Stimulated activated CD4-positive, alpha-beta T cell treated with anti-CD3 and anti-CD28 coated beads, Interleukin-4, amount 100 ng/mL, for 1 hour (primary cell): Measurements from ENCODE around the gene FABP6.
"Not testable (repeated sequence)": the region's sequence is repeated elsewhere in the genome, so short reads cannot be mapped to it uniquely, and the experiment has no call there.

ENCODE experiments used
- DNase-seq: peaks from one replicate; pipeline ENCODE4 v3.0.0-alpha.2; 2020

Gene FABP6, protein sequence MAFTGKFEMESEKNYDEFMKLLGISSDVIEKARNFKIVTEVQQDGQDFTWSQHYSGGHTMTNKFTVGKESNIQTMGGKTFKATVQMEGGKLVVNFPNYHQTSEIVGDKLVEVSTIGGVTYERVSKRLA

DNA sequence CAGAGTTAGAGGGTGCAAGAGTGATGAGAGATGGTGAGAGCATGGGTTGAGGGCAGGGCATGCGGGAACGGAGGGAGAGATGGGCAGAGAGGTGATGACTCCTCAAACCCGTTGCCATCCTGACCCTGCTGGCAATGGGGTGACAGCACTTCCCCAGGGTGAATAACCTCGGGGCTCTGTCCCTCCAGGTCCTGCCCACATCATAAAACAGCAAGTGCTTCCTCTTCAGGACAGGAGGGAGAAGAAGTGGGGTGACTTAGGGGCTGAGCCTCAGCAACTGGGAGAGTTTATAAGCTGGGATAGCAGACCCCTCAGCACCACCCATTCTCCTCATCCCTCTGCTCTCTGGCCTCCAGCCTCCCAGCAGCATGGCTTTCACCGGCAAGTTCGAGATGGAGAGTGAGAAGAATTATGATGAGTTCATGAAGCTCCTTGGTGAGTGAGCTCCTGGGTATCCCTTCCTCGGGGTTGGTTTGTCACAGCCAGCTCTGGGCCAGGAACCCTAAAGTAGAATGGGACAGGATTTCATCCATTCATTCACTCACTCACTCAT, at the start of gene FABP6:
Gene FABP6, plus strand, starts transcription at position 317 of the 553 bp plus-strand sequence. Its CDS starts 52 bp downstream, at position 369.
- no peak for DNase-seq

DNA sequence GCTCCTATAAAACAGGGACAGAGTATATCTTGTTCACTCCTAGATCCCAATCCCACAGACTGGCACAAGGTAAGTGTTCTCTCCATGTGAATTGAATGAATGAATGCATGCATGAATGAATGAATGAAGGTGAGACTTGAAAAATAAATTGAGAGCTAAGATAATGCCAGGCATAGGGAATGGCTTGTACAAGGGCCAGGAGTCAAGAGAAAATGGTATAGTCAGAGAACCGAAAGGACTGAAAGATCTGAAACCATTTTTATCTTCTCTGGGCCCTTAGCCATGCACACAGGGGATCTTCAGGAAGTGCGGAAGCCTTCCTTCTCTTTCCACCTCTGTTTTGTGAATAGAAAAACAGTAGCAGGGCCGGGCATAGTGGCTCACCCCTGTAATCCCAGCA, 48.4 kb upstream of the FABP6 start:
- no peak for DNase-seq

DNA sequence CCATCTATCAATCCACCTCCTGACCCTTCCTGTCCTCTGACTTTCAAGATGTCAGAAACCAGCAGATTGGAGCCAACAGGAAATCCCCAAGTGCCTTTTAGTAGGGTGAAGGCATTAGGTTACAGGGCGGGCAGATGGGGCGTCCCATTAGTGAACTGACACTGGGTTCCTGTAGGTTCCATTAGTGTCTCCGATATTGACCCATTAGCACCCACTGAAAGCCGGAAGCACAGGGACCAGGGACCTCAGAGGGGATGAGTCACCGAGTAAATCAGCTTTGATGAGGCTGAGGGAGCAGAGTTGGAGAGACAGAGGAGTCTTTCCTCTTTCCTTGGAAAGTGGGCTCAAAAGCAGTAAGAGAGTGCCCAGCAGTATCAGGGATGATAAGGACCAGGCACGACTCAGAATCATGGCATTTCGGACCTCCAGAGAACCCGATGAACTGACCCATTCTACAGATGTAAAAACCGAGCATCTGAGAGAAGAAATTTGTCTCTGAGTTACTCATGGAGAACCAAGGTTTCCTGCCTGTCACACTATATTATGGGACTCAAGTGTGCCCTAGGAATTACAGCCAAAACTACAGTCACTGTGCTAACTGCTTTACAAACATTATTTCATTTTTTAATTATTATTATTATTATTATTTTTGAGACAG, 47.2 kb upstream of the FABP6 start:
- no peak for DNase-seq

DNA sequence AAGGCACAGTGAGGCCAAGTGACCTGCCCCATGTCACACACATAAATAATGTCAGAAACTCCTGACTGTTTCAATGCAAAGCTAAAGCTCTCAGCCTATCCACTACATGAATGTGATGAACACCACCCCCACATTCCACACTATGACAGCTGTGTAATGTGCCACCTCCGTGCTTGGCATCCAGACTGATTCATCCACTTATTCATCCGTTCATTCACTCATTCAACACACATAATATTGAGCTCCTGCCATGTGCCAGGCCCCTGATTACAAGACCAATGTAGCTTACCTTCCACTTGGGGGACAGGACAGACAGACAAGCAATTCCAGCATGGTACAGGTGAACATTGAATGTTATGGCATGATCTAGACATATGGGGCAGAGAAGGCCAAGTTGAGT, 46.2 kb upstream of the FABP6 start:
- no peak for DNase-seq

DNA sequence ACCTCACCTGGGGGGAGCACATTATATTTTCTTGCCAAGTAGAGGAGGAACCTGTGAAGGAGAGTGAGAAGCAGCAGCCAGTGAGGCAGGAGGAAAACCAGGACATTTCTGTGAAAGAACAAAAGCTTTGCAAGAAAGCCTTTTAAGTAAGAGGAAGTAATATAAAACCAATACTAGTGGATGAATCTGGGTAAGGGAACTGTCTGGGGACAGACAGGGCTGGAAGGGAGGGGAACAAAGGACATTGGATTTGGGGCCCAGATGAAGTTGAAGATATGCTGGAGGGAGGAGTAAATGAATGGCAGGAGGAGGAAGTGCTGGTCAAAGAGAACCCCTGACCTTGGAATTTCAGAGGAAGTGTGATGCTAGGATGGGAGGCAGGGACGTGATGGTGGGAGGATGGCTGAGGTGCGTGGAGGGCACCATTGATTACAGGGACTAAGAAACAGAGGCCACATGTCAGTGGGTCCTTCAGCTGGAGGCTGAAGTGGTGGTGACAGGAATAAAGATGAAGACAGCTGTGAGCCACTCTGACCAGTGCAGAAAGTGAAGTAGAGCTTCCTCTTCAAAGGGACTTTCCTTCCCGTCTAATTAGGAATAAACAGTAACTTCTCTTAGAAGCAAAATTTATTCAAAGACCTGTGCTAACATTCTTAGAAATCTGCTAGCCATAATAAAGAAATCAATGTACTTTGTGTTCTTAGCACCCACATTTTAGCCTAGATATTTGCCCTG, 43.5 kb upstream of the FABP6 start:
- no peak for DNase-seq

DNA sequence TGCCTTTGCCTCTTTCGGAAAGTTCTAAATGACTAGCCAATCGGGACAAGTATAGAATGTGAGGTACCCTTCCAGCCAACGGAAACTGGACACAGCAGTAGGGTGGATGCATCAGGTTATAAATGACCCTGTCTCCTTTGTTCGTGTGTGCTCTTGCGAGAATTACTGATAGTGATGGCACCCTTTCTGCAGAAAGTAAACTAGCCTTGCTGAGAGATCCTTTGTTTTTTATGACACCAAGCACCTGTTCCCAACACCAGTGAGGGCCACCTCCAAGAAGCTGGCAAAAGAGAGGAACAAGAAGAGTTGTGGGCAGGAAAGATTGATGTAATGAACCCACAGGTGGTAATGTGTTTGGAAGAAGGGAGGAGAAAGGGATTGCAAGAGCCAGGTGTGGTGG, 42.8 kb upstream of the FABP6 start:
- no peak for DNase-seq

DNA sequence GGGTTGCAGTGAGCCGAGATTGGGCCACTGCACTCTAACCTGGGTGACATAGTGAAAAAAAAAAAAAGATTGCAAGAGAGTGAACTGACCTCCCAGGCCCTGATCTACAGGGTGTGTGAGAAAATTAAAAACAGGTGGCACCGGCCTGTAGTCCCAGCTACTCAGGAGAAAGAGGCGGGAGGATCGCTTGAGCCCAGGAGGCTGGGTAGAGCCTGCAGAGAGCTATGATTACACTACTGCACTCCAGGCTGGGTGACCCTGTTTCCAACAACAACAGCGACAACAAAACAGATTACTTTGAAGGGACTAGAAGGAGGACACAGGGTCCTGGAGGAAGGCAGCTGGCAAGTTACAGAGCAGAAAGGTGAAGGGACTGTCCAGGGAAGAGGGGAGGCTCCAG, 42.2 kb upstream of the FABP6 start:
- no peak for DNase-seq

DNA sequence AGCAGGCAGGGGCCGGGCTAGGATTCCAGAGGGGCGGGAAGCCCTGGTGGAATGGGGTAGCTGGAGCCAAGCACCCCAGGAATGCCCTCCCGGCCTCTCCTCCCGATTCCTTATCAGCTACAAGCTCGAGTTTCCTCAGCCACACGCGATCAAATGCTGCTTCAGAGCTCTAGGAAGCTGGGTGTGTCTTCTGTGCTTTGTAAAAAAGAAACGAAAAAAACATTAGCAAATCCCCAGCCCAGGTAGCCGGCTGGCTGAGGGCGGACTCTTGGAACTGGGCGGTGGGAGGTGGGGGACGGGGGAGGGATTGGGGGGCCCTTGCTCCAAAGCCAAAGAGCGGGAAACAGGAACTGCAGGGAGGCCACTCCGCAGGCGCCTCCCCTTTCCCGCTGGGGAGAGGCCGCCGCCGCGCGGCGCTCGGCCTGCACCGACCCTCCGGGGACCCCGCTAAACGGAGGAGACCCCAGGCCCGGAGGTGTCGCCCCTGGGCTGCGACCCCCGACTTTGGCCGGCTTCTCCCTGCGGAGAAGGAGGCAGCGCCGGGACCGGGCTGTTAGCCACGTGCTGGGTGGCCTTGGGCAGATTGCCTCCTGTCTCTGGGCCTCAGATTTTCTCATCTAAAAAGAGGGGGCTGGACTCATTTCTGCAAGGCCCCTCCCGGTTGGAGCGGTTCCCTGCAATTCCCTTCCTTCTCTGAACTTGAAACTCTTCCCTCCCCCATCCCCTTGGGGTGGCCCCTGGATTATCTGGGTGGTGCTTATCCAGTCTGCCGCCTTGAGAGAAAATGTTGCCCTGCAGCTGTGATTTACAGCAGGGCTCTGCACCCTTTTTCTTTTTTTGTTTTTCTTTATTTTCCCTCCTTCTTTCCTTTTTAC, 40.9 kb upstream of the FABP6 start:
- no peak for DNase-seq

DNA sequence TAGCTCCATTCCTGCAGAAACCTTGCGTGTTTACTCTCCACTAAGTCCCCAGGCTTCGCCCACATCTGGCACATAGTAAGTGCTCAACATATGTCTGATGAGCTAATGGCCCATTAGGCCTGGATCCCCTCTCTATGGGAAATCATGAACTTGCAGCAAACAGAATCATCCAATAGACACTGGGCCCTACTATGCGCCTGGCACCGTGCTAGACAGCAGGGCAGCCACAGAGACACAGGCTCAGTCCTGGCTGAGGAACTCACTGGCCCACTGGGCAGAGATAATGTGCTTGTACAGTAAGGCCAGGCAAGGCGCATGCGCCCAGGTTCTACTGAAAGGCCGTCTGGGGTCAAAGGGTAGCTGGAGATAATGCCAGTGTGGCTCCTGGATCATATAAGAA, 36.9 kb upstream of the FABP6 start:
- no peak for DNase-seq

DNA sequence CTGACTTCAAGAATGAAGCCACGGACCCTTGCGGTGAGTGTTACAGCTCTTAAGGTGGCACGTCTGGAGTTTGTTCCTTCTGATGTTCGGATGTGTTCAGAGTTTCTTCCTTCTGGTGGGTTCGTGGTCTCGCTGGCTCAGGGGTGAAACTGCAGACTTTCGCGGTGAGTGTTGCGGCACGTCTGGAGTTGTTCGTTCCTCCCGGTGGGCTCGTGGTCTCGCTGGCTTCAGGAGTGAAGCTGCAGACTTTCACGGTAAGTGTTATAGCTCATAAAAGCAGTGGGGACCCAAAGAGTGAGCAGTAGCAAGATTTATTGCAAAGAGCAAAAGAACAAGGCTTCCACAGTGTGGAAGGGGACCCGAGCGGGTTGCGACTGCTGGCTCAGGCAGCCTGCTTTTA, 36.2 kb upstream of the FABP6 start:
- not testable (repeated sequence) for DNase-seq

DNA sequence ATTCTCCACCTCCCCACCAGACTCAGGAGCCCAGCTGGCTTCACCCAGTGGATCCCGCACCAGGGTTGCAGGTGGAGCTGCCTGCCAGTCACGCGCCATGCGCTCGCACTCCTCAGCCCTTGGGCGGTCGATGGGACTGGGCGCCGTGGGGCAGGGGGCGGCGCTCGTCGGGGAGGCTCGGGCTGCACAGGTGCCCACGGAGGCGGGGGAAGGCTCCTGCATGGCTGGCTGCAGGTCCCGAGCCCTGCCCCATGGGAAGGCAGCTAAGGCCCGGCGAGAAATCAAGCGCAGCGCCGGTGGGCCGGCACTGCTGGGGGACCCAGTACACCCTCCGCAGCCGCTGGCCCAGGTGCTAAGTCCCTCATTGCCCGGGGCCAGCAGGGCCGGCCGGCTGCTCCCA, 35.5 kb upstream of the FABP6 start:
- not testable (repeated sequence) for DNase-seq

DNA sequence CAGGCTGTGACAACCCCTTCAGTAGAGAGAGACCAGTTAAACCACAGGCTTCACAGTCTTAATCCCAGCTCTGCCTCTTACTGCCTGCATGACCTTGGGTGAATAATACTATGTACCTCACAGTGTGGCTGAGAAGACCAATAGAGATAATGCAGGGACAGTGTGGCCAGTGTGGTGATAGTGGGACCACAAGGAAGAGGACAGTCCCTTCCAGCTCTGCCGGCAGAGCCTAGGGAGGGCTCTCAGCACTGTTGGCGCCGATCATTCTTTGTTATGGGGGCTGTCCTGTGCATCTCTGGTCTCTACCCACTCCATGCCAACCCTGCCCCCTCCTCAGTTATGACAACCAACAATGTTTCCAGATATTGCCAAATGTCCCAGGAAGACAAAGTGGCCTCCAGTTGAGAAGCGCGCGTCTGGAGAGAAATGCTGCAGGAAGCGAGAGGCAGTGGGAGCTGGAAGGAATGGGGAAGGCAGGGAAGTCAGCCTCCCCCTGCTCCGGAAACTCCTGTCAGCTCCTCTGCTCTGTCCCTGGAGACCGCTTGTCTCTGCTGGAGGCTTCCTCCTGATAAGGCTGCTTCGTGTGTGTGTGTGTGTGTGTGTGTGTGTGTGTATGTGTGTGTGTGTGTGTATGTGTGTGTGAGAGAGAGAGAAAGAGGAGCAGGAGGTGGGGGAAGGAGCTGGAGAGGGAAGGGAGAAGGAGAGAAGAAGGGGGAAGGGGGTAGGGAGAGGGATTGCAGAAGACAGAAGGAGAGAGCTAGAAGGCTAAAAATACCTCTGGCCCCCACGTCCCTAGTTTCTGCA, 31.8 kb upstream of the FABP6 start:
- DNase-seq = no peak

DNA sequence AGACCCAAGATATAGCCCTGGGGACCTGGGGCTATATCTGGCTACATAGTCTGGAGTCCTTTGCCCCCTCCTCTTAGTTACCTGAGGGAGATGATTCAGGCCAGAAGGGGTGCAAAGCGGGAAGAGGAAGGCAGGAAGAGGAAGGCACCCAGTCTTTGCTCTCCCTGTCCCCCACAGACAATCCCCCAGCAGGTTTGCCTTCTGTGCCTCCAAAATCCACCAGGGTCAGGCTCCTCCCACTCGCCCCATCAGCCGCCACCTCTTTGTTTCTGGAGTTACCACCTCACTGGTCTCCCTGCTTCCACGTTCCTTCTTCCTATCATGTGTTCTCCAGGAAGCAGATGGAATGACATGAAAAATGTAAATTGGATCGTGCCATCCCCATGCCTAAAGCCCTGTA, 31.2 kb upstream of the FABP6 start:
- DNase-seq = no peak

DNA sequence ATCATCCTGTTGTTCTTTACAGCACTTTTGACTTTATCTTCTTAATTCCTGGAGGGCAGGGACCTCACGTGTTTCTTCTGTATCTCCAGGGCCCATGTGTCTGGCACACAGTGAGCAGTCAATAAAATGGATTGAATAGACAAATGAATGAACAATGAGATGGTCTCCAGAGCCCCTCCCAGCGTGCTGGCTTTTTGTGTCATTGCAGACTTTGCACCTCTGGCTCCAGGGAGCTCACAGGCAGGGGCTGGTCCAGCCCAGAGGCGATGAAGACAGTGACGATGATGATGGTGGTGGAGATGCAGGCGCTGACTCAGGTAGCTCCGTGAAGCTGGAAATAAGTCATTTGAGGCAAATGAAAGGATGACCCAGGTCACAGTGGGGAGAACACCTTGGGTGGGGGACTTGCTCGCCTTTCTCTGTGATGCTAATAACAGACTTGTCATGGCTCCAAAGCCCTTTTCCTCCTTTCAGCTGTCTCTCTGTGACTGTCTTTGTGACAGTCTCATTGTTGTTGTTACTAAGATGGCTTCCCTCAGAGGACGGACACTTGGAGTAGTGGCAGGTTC, 30.4 kb upstream of the FABP6 start:
- no peak for DNase-seq

DNA sequence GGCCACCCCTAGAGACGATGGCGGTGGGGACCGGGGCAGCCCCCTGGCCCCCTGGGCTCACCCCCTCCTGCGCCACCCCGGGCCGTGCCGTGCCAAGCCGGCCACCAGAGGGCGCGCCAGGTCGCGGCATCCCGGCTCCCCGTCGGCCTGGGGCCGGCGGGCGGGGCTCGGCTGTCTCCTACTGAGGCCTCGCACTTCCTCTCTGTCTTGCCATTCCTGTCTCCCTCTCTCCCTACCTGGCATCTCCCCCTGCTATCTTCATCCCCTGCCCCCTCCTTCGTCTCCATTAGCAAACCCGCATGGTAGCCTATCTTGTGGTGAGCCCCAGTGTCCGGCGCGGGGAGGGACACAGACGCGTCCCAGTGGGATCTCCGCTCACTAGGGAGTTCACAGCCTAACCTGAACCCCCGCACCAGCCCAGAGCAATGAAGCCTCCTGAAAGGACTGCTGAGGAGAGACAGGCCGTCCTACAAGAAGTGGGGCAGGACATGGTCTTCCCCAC, 29.8 kb upstream of the FABP6 start:
- peak; percentile 79 for DNase-seq

DNA sequence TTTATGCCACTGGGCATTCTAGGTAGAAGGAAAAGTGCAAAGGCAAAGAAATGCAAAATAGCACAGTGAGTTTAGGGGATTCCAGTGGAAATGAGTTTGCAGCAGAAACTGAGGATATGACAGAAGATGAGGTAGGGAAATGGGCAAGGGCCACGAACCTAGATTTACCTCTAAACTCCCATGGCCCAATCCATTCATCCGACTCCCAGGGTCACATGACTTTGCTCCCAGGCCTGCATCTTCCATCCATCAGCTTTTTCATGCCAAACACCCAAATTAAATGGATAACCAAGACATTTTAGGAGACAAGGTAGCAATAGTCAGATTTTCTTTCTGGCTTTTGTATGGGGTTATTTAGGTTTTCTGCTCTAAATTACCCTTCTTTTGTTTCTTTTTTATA, 22.2 kb upstream of the FABP6 start:
- DNase-seq = no peak

DNA sequence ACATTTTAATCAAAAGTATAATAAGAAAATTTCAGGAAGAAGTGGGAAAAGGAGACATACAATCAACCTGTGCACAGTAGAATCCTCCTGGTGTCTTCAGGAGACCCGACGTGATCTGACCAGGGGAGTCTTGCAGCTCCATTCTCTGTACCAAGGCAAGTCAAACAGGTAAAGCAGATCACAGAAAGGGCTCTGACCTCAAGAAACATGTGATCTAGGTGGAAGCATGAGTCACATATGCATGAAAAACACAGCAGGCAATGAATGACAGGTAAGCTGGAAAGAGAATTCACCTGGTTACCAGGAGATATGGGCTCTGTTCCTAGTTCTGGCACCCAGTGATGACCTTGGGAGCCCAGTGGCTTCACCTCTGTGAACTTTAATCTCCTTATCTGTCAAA, 19.4 kb upstream of the FABP6 start:
- no peak for DNase-seq

DNA sequence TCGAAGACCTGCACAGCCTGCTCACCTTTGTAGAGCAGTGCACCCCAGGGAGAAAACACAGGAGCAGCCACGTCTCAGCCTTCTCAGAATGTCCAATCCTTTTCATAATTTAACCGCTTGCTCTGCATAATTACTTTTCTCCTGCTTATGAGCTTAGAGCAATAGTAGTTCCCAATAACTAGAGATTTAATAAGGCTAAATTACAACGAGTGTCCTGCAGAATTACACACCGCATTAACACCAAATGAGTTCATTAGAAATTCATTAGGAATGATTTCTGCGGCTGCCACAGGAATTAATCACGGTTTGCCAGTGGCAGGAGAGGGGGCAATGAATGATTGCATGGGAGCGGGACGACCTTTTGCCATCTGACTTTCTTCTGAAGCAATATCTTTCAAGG, 18.7 kb upstream of the FABP6 start:
- DNase-seq = no peak

DNA sequence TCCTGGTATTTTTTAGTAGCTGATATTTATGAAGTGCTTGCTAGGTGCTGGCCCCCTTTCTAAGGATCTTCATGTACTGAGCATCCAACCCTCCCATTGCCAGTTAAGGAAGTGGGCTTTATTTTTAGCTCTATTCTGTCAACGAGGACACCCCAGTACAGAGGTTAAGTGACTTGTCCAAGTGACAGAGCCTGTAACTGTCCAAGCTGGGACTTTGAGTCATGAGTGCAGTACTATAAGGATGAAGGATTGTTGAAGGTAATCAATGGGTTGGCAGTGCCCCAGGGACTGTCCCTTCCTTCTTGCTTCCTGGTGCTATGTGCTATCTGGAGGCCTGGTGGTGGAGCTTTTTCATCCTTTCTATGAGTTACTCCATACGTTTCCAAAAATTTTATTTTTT, 18.0 kb upstream of the FABP6 start:
- DNase-seq = no peak

DNA sequence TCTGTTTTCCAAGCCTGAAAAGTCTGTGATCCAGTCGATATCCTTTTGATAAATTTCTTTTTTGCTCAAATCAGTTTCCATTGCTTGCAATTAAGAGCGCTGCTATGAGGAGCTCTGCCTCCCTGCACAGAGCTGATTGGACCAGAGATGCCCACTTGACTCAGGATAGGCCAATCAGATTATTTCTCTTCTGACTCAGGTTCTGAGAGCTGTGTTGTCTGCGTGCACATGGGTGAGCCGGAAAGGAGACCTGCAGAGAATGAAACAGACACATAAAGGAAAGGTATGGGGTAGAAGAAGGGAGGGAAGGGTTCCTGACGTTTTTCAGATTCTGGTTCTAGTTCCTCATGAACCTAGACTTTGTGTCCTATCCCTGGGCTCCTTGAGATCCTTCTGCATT, 15.8 kb upstream of the FABP6 start:
- no peak for DNase-seq

DNA sequence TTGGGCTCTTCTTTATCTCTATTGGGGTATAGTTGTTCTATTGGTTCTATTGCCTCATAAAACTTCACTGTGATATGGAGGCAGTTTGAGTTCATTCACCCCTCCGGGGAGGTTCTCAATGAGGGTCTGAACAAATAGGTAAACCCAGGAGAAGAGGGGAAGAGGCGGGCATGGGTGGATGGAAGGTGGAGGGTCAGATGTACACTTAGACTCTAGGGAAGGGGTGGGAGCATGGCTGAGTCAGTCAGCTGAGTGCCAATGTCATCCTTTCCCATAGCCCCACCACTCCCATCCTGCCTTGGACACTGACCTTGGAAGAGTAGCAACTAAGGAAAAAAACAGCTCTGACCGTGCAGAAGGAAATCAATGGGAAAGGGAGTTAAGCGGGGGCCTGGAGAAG, 9.9 kb upstream of the FABP6 start:
- DNase-seq = no peak

DNA sequence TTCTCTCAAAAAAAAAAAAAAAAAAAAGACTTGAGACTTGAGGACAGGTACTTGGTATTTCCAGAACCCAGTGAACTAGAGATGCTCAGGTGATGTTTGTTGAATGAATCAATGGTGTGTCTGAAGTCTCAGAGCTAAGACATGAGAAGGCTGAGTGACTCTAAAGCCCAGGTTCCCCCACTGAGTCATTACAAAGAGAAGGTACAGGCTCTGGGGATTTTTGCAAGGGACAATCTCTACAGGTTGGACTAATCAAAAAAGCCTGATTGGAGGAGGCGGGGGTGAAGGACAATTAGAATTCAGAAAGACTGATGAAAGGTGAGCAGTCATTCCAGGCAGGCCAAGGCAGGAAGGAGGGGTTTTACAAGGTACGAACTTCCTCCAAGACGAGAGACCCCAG, 8.2 kb upstream of the FABP6 start:
- DNase-seq = no peak
